Bronchial epithelial cell (primary cell): Measurements from ENCODE around the gene SLC15A4. TPM values are rescaled to one million over a fixed set of nuclear protein-coding genes. Genes with fewer than 3 reads are reported as not detected.
"Not testable (repeated sequence)": the region's sequence is repeated elsewhere in the genome, so short reads cannot be mapped to it uniquely, and the experiment has no call there.

Source experiments
- DNase-seq: peaks from one replicate; pipeline ENCODE4 v3.0.0-alpha.2; 2010; ENCODE audit warnings: low read depth
- FAIRE-seq: peaks from 2 replicates; lab custom pipeline; 2011; peaks lifted over from hg19 to GRCh38; lab: Jason Lieb, UNC
- H3K27me3 ChIP-seq: 2 replicates; pipeline ENCODE4 v1.5.1; 2011; ENCODE audit warnings: low read length; ENCODE audit not compliant: control insufficient read depth, insufficient read depth
- H3K36me3 ChIP-seq: 2 replicates; pipeline ENCODE4 v1.5.1; 2011; ENCODE audit warnings: low read length; ENCODE audit not compliant: control insufficient read depth, insufficient read depth
- H3K4me3 ChIP-seq: 2 replicates; pipeline ENCODE4 v1.5.1; 2011; ENCODE audit warnings: mild to moderate bottlenecking, low read depth, low read length, control low read depth
- CTCF ChIP-seq: IDR thresholded peaks from 2 replicates; pipeline ENCODE4 v1.5.1; 2011; ENCODE audit warnings: mild to moderate bottlenecking, moderate library complexity, low read length, control low read depth, inconsistent platforms; ENCODE audit not compliant: insufficient read depth, severe bottlenecking
- total RNA-seq: library from RNA; depleted of rRNA; stranded (reverse); fragments of >200 nt; gene quantifications from 2 replicates; pipeline ENCODE4 v1.2.1, GENCODE V29; 2014

Gene SLC15A4
- total RNA-seq, 1 donor from 2014 or later: 70.0 TPM

GRCh38 chr12:128856035-128856790 is 32.5 kb upstream of the SLC15A4 start:
- no peak overlapping the region for H3K4me3 ChIP-seq
- H3K27me3 ChIP-seq: no peaks in the 10 kb centered on the region
- TF ChIP-seq CTCF: no peak
- FAIRE-seq (no peak), DNase-seq (no peak)
- H3K36me3 ChIP-seq: no peaks in the 10 kb centered on the region

GRCh38 chr12:128853600-128854197 is 29.9 kb upstream of the SLC15A4 start:
- no peak for DNase-seq
- Histone ChIP-seq H3K36me3 (no peaks in the 10 kb centered on the region), H3K27me3 (no peaks in the 10 kb centered on the region), H3K4me3 (no peak overlapping the region)
- no peak for FAIRE-seq
- TF ChIP-seq CTCF: no peak

GRCh38 chr12:128852885-128853599 is 29.3 kb upstream of the SLC15A4 start, which contains the start of gene GLT1D1:
Gene GLT1D1, plus strand, starts transcription at chr12:128853478. Its CDS starts 104 bp downstream, at chr12:128853582.
- DNase-seq: no peak
- no peak within 1 kb of the TSS for H3K4me3 ChIP-seq
- TF ChIP-seq CTCF: no peak
- no peaks in the 10 kb centered on the region for H3K36me3 ChIP-seq
- no peaks in the 10 kb centered on the region for H3K27me3 ChIP-seq
- FAIRE-seq: no peak

GRCh38 chr12:128852026-128852698 is 28.4 kb upstream of the SLC15A4 start:
- FAIRE-seq: no peak
- DNase-seq: no peak
- no peak overlapping the region for H3K4me3 ChIP-seq
- TF ChIP-seq CTCF: no peak
- H3K36me3 ChIP-seq: no peaks in the 10 kb centered on the region
- no peaks in the 10 kb centered on the region for H3K27me3 ChIP-seq

GRCh38 chr12:128851429-128851828 is 27.7 kb upstream of the SLC15A4 start:
- not testable (repeated sequence) for DNase-seq, FAIRE-seq, H3K36me3 ChIP-seq, H3K4me3 ChIP-seq, H3K27me3 ChIP-seq
